Mesothelial cell of epicardium (in vitro differentiated cells): ENCODE data around the gene ARL4A. TPM values are rescaled to one million over a fixed set of nuclear protein-coding genes. Genes with fewer than 3 reads are reported as not detected.
"Not testable (repeated sequence)": the region's sequence is repeated elsewhere in the genome, so short reads cannot be mapped to it uniquely, and the experiment has no call there.

ENCODE experiments used
- DNase-seq, 2 experiments: peaks; one replicate each; pipeline ENCODE4 v3.0.0; 2021; ENCODE audit warnings: low spot score in 2 of 2; ENCODE audit not compliant: unreplicated experiment in 2 of 2
- H3K27ac Mint-ChIP-seq: 2 replicates; pipeline ENCODE4 v1.8.0; 2021; ENCODE audit warnings: mixed read lengths
- H3K27me3 Mint-ChIP-seq: 2 replicates; pipeline ENCODE4 v1.8.0; 2021; ENCODE audit warnings: low read depth, mixed read lengths
- H3K36me3 Mint-ChIP-seq: 2 replicates; pipeline ENCODE4 v1.8.0; 2021; ENCODE audit warnings: mixed read lengths
- H3K4me1 Mint-ChIP-seq: 2 replicates; pipeline ENCODE4 v1.8.0; 2021; ENCODE audit warnings: mixed read lengths
- H3K4me3 Mint-ChIP-seq: 2 replicates; pipeline ENCODE4 v1.8.0; 2021; ENCODE audit warnings: mild to moderate bottlenecking, moderate library complexity, mixed read lengths
- H3K9me3 Mint-ChIP-seq: 2 replicates; pipeline ENCODE4 v1.8.0; 2021; ENCODE audit warnings: mixed read lengths
- total RNA-seq: library from RNA; stranded (reverse); gene quantifications from 3 replicates; pipeline ENCODE4 v1.2.1, GENCODE V29; 2021
- TF ChIP-seq, protein P1 (sequence below): fragments of 200-600 bp; sonication (generic); IDR thresholded peaks from one replicate; pipeline ENCODE4 v1.5.0; 2021; ENCODE audit warnings: antibody characterized with exemption; ENCODE audit not compliant: unreplicated experiment

ARL4A gene
- total RNA-seq, 1 donor from 2014 or later = 62.5 TPM

DNA sequence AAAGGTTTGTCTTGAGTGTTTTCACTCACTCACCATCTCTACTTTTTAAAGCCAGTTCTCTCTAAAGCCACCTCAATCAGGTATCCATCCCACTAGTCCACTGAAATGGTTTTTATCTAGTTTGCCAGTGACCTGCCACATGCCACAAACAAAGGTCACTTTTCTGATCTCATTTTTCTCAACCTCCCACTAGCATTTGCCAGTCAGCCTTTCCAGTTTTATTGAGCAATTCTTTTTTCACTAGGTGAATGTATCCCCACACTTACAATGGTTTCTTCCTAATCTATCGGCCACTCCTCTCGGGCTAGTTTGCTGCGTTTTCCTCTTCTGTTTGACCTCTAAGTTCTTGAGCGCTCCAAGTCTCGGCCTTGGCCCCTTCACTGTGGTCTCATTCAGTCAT, 44.9 kb upstream of the ARL4A start:
- Mint-ChIP-seq H3K9me3 (no peaks in the 10 kb centered on the region), H3K4me3 (no peak overlapping the region), H3K36me3 (no peaks in the 10 kb centered on the region), H3K27ac (no peak overlapping the region), H3K4me1 (peaks cover 33% of the 10 kb centered on the region), H3K27me3 (no peaks in the 10 kb centered on the region)
- DNase-seq = no peak
- TF ChIP-seq, protein P1, sequence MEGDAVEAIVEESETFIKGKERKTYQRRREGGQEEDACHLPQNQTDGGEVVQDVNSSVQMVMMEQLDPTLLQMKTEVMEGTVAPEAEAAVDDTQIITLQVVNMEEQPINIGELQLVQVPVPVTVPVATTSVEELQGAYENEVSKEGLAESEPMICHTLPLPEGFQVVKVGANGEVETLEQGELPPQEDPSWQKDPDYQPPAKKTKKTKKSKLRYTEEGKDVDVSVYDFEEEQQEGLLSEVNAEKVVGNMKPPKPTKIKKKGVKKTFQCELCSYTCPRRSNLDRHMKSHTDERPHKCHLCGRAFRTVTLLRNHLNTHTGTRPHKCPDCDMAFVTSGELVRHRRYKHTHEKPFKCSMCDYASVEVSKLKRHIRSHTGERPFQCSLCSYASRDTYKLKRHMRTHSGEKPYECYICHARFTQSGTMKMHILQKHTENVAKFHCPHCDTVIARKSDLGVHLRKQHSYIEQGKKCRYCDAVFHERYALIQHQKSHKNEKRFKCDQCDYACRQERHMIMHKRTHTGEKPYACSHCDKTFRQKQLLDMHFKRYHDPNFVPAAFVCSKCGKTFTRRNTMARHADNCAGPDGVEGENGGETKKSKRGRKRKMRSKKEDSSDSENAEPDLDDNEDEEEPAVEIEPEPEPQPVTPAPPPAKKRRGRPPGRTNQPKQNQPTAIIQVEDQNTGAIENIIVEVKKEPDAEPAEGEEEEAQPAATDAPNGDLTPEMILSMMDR = no peak

DNA sequence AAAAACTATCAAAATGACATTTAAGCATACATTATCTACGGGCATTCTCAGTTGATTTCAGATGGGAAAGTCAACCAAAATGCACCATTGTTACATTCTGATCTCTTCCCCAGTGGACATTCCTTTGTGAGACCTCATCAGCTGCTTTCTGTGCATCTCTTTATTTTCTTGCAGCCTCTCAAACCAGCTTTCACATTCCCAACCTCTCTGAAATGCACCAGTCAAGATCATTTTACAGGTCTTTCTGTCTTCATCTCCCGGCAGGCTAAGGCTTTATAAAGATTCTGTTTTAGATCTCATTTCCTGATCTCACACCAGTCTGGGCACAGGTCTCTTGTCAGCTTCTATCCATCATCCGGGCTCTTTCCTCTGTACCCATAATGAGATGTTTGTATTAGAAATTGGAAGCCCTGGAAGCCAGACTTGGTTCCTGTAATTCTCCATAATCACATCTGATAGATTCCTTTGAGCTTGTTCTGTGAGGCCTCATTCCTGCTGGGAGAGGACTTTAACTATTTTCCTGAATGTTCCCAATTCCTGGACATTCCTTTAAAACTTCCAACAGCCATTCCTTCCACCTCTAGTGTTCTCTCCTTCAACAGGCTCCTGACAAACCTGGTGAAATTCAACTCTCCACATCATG, 44.3 kb upstream of the ARL4A start:
- Mint-ChIP-seq H3K9me3 (no peaks in the 10 kb centered on the region), H3K27me3 (no peaks in the 10 kb centered on the region), H3K4me1 (peaks cover 31% of the 10 kb centered on the region), H3K4me3 (no peak overlapping the region), H3K36me3 (no peaks in the 10 kb centered on the region), H3K27ac (no peak overlapping the region)
- DNase-seq = no peak
- TF ChIP-seq, protein P1 = no peak

DNA sequence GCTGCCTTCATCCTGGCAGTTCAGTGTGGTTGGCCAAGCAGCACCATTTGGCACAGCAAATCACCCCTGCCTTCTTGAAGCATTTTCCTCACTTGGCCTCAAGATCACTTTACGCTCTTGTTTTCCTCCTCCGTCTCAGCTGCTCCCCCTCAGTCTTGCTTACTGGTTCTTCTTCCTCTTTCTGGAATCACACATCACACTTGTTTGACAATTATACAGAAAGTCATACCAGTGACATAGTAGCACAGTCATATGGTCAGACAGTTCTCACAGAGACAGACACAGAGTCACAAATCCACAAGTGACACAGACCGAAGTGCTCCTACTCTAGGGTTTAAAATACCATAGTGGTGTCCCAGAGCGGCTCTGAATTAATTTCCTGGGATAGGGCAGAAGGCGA, 43.8 kb upstream of the ARL4A start:
- TF ChIP-seq, protein P1 = no peak
- no peak overlapping the region for H3K4me3 Mint-ChIP-seq
- no peak for DNase-seq
- H3K9me3 Mint-ChIP-seq = no peaks in the 10 kb centered on the region
- H3K36me3 Mint-ChIP-seq = no peaks in the 10 kb centered on the region
- H3K4me1 Mint-ChIP-seq = peaks cover 32% of the 10 kb centered on the region
- H3K27me3 Mint-ChIP-seq = no peaks in the 10 kb centered on the region
- H3K27ac Mint-ChIP-seq = no peak overlapping the region

DNA sequence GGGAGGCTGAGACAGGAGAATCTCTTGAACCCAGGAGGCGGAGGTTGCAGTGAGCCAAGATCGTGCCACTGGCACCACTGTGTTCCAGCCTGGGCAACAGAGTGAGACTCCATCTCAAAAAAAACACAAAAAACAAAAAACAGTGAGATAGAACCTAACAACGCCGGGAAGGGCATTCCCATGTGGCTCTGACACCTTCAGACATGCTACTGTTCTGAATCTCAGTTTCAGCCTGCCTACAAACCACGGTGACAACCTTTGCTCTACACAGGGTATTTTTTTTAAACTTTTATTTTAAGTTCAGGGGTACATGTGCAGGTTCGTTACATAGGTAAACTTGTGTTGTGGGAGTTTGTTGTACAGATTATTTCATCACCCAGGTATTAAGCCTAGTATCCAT, 42.2 kb upstream of the ARL4A start:
- not testable (repeated sequence) for H3K4me3 Mint-ChIP-seq, H3K27ac Mint-ChIP-seq, H3K36me3 Mint-ChIP-seq, DNase-seq, H3K9me3 Mint-ChIP-seq, H3K27me3 Mint-ChIP-seq
- peaks cover 35% of the 10 kb centered on the region for H3K4me1 Mint-ChIP-seq

DNA sequence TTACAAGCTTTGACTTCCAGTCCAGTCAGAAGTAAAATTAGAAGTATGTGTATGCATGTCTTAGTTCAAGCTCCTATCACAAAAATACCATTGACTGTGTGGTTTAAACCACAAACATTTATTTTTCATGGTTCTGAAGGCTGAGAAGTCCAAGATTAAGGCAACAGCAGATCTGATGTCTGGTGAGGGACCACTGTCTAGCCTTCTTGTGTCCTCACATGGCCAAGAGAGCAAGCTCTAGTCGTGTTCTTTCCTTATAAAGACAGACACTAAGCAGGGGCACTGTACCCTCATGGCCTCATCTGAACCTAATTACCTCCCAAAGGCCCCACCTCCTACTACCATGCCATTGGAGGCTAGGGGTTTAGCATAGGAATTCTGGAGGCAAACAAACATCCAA, 41.3 kb upstream of the ARL4A start:
- Mint-ChIP-seq H3K27me3 (no peaks in the 10 kb centered on the region), H3K4me3 (no peak overlapping the region), H3K36me3 (no peaks in the 10 kb centered on the region), H3K9me3 (no peaks in the 10 kb centered on the region), H3K4me1 (peaks cover 36% of the 10 kb centered on the region), H3K27ac (no peak overlapping the region)
- DNase-seq = no peak
- TF ChIP-seq, protein P1 = no peak

DNA sequence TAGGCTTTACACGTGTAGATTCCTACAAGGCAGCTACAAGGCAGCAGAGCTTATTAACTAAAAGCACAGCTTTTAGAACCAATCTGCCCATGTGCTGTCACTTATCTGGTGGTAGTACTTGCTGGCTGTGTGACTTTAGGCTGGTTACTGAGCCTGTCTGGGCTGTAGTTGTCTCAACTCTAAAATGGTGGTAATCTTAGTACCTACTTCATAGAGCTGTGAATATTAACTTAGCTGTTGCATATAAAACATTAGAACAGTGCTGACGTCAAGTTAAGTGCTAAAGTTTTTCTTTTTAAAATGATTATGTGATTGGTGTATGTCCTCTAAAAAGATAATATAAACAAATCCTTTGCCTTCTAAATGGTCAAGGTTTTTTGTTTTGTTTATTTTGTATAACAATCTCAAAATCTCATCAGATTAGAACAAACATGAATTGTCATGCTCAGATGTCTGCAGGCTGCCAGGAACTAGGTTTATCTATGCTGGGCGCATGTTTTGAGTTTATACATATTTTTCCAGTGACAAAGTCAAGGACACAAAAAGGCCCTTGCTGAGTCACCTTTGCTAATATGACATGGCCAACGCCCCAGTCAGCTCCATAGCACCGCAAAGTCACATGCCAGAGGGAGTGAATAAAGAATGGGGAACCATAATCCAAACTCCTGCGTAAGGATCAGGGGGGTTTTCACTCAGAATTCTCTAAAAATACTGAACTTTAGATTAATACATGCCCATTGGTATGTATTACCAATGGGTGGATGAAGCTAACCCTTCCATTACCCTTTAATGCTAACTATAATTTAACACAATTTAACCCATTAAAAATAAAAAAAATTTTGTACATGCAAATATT, 39.8 kb upstream of the ARL4A start:
- no peak overlapping the region for H3K4me3 Mint-ChIP-seq
- H3K27ac Mint-ChIP-seq = peak overlapping the region; percentile 53
- H3K9me3 Mint-ChIP-seq = no peaks in the 10 kb centered on the region
- no peaks in the 10 kb centered on the region for H3K36me3 Mint-ChIP-seq
- H3K4me1 Mint-ChIP-seq = peaks cover 48% of the 10 kb centered on the region
- no peaks in the 10 kb centered on the region for H3K27me3 Mint-ChIP-seq
- no peak for DNase-seq
- TF ChIP-seq, protein P1 = no peak
